Measurements from ENCODE around the gene FOXP3. TPM values are rescaled to one million over a fixed set of nuclear protein-coding genes. Genes with fewer than 3 reads are reported as not detected.

FOXP3 gene, protein sequence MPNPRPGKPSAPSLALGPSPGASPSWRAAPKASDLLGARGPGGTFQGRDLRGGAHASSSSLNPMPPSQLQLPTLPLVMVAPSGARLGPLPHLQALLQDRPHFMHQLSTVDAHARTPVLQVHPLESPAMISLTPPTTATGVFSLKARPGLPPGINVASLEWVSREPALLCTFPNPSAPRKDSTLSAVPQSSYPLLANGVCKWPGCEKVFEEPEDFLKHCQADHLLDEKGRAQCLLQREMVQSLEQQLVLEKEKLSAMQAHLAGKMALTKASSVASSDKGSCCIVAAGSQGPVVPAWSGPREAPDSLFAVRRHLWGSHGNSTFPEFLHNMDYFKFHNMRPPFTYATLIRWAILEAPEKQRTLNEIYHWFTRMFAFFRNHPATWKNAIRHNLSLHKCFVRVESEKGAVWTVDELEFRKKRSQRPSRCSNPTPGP
- not detected in 2 replicates for total RNA-seq

DNA sequence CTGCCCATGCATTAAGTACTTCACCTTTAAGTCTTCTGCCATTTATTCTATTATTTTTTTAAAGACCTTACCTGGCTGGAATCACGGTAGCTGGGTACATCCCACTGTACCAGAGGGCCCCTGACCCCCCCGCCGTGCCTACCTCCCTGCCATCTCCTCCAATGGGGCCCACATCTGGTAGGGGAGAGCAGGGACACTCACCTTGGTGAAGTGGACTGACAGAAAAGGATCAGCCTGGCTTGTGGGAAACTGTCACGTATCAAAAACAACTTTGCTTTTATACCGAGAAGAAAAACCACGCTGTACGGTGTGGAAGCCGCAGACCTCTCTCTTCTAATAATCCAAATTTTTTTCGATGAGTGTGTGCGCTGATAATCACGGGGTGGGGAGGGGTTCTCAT lies at the start of gene FOXP3:
FOXP3 (minus strand) TSS at position 251 of the 400 bp plus-strand sequence. CDS start 6,205 bp downstream, outside the sequence.

DNA sequence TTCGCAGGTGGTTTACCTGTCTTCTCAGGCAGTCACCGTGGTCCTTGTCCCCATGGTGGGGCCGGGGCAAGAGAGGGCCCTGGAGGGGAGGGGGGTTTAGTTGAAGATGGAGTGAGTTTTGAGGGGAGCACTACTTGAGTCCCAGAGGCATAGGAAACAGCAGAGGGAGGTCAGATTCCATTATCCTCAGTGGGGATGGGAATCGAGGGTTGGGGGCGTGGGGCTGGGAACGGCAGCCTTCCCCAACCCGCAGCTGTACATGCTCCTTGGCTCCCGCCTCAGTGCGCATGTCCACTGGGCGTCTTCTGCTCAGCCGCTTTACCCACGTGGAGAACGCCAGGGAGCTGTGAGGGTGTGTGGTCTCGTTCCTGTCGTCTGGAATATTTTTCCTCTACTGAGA lies 38.8 kb upstream of the FOXP3 start, which contains the start of gene GAGE10:
GAGE10 (plus strand) TSS at position 301 of the 400 bp plus-strand sequence. CDS start 1,214 bp downstream, outside the sequence.

DNA sequence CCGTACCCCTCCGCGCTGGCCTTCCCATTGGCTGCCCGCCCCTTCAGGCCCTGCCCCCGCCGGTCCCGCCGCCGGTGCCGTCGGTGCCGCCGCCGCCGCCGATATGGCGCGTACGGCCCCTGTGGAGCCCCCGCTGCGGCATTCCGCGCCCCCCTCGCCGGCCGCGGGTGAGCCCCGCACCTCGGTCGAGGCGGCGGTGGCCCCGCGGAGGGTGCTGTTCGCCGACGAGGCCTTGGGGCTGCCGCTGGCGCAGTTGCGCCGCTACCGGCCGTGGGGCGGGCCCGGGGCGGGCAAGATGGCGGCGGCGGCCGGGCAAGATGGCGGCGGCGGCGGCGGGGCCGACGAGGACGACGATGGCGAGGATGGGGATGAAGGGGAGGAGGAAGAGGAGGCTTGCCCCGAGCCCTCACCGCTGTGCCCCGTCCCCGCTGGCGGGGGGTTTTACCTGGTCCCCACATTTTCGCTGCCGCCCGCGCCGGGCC lies 5.3 kb upstream of the FOXP3 start, which contains the start of gene PPP1R3F:
PPP1R3F (plus strand) TSS at position 27 of the 482 bp plus-strand sequence; CDS start at position 104, 77 bp downstream.

DNA sequence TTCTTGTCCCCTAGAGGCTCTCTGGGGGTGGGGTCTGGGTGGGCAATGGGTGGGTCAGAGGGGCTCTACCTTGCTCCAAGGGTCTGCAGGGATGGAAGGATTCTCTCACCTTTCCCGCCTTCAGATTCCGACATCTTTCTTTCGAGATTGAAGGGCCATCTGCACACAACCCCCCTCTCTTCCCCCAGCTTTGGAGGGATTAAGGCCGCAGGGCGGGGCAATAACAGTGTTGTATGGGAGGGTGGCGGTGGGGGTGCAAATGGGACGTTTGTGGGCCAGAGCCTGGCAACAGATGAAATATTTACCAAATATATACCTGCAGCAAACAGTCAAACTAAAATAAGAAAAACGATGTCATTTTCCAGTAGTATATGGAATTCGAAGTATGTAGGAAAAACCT lies 31.3 kb downstream of the FOXP3 start, which contains the start of gene CACNA1F:
CACNA1F (minus strand) TSS at position 165 of the 400 bp plus-strand sequence; CDS start at position 134, 31 bp downstream.

Other genes with a start within 250 kb of the FOXP3 start
- 41.7 and 45.1 TPM in 2 replicates for gene TFE3, start 221.4 kb downstream of the FOXP3 start, total RNA-seq
- gene CCDC120, start 205.7 kb downstream of the FOXP3 start, total RNA-seq, result 6.3 and 11.5 TPM in 2 replicates
- 16.3 and 19.3 TPM in 2 replicates for gene PRAF2, start 190.7 kb downstream of the FOXP3 start, total RNA-seq
- 23.1 and 34.7 TPM in 2 replicates for gene WDR45, start 184.8 kb downstream of the FOXP3 start, total RNA-seq
- 21.4 and 22.3 TPM in 2 replicates for gene GPKOW, start 141.0 kb downstream of the FOXP3 start, total RNA-seq
- 1.7 and 4.5 TPM in 2 replicates for gene MAGIX, start 102.0 kb downstream of the FOXP3 start, total RNA-seq
- 97.5 and 130 TPM in 2 replicates for gene PLP2, start 92.8 kb downstream of the FOXP3 start, total RNA-seq
- gene PRICKLE3, start 78.3 kb downstream of the FOXP3 start, total RNA-seq, result 33.0 and 34.0 TPM in 2 replicates
- gene SYP, start 64.5 kb downstream of the FOXP3 start, total RNA-seq, result 0.14 and 0.51 TPM in 2 replicates
- gene CACNA1F, start 31.4 kb downstream of the FOXP3 start, total RNA-seq, result under 0.01 TPM in 1 of 2 replicates, not detected in the other
- gene CCDC22, start 29.2 kb downstream of the FOXP3 start, total RNA-seq, result 21.3 and 24.3 TPM in 2 replicates
- gene PPP1R3F, start 5.1 kb upstream of the FOXP3 start, total RNA-seq, result 4.7 and 6.2 TPM in 2 replicates
- gene GAGE10, start 38.9 kb upstream of the FOXP3 start, total RNA-seq, result not detected in 2 replicates
- gene GAGE12J, start 57.3 kb upstream of the FOXP3 start, total RNA-seq, result not detected in 2 replicates
- gene GAGE13, start 66.9 kb upstream of the FOXP3 start, total RNA-seq, result not detected in 2 replicates

Data from airway epithelial cell (primary cell).